NOMO-1 treated with dmso at 0.1 percent for 144 hours (cell line): ENCODE results near the gene KCNT1.

Experiments
- DNase-seq: peaks from one replicate; lab custom pipeline; 2025; ENCODE audit not compliant: unreplicated experiment; lab: John Stamatoyannopoulos, UW

Gene KCNT1

DNA sequence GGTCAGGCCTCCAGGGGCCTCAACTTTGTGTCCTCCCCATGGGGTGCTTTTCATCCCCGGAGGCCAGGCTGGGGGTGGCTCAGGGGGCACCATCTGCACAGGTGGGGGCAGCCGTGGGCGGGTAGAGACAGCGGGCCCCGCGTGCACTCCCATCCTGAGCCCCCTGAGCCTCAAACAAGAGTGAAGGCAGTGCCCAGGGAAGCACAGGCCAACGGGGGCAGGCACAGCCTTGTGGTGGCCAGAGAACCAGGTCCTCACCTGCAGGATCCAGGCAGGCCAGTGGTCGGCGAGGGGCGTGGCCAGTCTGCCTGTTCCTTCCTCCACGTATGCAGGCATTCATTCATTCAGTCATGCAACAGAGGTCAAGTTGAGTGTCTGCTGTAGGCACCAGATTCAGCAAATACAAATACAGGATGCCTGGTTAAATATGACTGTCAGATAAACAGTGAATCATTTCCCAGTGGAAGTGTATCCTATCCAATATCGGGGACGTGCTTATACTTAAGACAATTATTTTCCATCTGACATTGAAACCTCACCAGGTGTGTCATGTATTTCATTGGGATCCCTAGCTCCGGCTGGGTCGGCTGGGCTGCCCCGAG lies 22.3 kb downstream of the KCNT1 start:
- DNase-seq, result no peak

DNA sequence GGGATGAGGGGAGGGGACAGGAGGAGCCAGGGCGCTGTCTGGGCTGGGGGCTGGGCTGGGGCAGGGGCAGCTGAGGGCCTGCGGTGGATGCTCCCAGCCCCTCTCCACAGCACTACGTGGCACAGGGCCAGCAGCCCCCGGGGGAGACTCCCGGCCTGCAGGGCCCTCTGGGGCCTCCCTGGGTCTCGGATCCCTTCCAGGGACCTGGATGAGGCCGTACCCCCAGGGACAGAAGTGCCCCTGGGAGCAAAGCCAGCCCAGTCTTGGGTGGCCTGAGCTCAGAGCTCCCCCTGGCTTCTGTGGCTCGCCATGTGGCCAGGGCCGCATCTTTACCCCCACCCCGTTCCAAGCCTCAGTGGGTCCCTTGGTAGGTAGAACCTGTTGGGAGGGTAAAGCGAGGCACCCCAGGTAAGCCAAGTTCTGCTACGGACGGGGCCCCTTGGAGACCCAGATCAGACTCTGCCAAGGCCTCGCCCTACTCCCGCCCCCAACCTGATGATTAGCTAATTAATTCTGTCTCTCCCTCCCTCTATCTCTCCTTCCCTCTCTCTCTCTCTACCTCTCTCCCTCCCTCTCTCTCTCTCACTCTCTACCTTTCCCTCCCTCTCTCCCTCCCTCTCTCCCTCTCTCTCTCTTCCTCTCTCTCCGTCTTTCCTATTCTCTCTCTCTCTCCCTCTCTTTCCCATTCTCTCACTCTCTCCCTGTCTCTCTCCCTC lies 24.3 kb downstream of the KCNT1 start:
- DNase-seq, result no peak

DNA sequence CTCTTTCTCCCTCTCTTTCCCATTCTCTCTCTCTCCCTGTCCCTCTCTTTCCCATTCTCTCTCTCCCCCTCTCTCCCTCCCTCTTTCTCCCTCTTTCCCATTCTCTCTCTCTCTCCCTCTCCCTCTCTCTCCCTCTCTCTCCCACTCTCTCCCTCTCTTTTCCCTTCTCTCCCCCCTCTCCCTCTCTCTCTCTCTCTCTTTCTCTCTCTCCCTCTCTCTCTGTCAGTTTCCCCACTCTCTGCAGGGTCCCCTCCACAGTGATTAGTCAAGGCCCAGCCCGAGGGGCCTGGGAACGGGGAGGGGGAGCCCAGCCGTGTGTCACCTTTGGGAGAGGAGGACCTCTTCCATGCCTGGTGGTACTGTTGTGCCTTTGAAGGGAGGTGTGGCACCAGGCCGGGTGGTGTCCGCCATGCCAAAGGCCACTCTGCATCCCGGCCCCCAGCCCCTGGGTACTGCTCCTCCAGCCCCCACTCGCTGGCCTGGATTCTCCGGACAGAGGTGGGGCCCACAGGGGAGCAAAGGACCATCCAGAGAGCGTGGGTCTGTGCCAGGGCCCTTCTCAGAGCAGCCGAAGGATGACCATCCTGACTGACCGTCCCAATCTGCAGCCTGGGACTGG lies 25.4 kb downstream of the KCNT1 start:
- DNase-seq, result no peak

DNA sequence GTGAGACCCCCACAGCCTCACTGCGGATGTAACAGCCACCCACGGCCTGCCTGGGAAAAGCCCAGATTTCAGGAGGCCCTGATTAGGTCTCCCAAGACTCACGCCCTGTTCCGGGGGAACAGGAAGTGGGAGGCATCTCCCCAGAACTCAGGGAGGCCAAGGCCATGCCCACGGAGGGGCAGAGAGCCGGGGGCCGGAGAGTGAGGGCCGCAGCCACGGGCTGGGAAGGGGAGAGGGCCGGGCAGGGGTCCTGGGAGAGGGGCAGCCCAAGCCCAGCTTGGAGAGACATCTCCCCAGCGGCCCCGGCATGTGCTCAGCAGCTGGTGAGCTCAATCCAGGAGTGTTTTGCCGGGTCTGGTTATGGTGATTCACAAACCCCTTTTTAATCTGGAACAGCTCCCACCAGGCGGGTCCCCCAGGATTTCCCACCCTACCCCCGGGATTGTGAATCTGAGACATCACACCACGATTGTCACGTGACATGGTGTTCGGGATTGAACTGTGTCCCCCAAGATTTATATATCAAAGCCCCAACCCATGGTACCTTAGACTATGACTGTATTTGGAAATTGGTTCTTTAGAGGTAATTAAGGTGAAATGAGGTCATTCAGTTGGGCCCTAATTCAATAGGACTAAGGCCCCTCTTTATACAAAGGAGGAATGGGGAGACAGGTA lies 26.6 kb downstream of the KCNT1 start:
- DNase-seq, result no peak

DNA sequence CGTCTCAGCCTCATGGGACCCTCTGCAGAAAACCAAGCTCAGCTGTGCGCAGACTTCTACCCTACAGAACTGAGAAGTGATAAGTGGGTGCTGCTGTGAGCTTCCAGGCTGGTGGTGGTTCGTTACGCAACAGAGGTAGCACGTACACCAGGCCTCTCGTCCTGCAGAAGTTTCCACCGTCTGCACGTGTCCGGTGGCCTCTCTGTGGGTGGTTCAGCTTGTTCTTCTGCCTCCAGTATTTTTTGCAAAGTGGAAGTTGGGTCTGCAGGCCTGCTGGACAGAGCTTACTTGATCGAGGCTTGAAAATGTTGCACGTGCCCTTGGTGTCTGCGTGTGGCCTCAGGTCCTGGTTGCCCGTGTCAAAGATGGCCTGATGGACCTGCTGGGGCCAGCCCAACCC lies 27.5 kb downstream of the KCNT1 start:
- DNase-seq, result peak; percentile 43

DNA sequence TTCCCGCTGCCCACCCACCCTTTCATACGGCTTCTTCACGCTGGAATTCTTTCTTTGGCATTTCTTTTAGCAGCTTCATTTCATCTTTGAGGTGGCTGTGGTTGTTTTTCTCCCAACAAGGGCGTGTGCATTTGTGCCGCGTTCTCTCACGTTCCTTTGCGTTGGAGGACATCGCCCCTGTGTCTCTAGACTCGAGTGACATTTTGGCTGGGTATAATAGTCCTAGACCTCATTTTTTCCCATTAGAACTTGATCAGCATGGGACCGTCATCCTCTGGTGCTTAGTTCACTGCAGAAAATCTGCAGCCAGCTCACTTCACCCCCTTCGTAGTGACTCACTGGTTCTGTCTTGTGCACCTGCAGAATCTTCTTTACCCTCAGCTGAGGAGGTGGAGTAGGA lies 29.5 kb downstream of the KCNT1 start:
- no peak for DNase-seq

DNA sequence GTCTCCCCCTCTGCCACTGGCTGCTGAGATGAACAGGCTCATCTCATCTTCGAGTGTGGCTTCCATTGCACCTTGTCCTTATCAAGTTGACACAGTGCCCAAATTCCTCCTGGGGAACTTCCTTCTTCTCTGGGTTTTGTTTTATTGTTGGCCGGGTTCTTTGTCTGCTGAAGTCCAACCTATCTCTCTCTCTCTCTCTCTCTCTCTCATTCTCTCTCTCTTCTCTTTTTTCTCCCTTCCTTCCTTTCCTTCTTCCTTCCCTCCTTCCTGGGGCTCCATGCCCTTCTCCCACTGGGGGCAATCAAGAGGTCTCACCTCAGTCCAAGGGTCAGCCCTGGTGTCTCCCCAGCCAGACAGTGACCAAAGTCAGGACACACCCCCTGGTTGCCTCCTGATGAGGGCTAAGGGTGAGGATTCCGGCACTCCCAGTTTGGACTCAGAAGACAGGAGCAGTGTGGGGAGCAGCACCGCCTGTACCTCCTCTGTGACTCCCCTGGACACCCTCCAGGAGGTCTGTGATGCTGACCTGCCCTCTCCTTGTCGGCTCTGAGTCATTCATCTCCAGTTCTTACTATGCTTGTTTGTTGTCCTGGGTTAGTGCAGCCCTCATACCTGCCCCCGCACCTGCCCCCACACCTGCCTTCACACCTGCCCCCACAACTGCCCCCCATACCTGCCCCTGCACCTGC lies 30.7 kb downstream of the KCNT1 start:
- no peak for DNase-seq

DNA sequence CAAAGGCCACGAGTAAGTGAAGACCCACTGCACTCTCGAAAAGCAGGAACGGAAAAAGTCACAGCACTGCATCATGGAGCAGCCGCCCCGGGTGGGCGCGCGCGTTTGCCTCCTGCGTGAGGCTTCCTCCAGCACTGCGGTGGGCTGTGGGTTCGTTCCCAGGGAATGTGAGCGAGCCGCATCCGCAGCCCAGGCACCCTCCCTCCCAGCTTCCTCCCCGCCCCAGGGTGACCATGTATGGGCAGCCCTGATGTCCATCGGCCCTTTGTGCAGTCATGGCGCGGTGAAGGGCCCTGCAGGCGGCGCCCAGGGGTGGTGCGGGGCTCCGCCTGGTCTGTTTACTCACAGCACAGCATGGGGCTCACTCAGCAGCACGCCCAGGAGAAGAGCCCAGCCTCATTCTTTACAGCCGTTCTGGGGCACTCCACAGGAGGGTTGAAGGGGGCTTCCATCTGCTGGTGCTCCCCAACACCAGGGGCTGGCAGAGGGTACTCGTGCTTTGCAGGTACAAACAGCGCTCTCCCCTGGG lies 32.7 kb downstream of the KCNT1 start:
- no peak for DNase-seq

DNA sequence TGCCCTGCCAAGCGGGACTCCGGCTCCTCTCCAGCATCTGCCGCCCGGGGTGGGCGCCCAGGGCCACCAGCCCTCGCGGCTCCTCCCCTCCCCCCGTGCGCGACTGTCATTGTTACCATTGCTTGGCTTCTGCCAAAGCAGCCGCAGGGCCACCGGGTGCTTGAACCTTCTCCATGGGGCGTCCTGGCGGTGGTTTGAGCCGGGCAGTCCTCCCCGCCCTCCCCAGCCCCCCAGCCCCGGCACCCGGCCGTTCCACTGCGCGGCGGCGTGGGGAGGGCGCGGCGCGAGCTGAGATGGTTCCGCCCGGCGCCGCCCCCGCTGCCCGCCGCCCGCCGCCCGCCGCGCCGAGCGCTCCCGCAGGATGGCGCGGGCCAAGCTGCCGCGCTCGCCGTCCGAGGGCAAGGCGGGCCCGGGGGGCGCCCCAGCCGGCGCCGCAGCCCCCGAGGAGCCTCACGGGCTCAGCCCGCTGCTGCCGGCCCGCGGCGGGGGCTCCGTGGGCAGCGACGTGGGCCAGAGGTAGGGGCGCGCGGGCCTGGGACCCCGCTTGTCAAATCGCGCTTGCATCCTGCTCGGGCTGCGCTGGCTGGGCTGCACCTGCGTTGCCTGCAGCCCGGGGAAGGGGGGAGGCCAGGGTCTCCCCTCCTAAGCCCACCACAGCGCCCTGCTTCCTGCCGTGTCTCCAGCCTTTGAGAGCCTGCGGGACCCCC lies 34.4 kb downstream of the KCNT1 start:
- no peak for DNase-seq

DNA sequence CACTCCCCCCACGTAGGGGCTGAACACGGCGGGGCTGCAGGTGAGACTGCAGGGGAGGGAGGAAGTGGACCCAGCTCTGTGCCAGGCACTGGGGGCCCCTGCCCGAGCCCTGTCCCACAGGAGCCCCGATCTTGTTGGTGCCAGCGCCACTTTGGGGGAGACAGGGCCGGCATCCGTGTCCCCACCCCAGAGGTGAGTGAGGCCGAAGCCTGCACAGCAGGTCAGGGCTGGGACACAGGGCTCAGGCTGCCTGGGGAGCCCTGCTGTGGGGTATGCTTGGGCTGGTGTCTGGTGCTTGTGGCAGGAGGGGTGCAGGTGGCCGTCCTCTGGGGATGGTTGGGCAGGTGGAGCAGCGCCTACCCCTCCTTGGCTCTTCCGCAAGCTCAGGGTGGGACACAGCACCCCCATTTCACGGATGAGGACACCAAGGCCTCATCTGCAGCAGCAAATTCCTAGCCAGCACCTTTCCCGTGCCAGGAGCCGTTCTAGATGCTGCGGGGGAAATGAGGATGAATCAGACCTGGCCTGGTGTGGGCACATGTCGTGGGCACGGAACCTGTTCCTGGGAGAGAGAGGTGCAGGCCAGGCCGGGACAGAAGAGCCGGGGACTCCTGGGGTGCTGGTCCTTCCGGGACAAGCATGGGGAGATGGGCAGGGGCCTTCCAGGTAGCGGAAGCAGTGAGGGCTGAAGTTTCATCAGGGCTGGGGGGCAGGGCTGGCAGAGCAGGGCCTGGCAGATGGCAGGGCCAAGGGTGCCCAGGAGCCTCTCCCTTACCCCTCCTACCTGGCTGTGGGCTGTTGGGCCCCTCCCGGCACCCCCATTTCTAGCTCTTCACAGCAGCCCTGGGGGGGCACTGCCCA lies 35.2 kb downstream of the KCNT1 start:
- no peak for DNase-seq

DNA sequence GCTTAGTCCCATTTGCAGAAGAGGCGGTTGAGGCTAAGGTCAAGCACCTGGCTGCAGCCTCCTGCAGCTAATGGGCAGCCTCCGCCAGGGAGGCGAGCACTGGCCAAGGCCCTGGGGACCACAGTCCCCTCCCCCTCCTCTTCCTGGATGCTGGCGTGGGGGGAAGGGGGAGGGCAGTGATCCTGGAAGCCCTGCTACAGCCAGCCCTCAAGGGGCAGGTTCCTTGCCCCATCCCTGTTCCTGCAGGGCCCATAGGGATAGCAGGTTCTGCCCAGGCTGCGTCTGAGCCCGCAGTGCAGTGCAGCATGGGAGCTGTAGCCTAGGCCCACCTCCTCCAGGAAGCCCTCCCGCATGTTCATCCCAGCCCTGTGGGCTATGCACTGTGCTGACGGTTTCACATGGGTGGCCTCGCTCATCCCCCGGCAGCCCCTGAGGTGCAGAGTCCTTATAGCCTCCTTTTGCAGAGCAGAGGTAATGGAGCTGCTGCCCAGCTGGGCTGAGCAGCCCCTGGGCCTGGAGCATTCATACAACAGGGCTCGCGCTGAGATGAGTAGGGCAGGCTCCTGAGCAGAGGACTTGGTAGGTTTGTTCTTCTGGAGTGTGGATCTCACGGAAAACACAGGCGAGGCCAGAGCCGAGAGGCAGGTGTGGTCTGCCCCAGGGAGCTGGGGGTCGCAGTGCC lies 36.0 kb downstream of the KCNT1 start:
- no peak for DNase-seq

DNA sequence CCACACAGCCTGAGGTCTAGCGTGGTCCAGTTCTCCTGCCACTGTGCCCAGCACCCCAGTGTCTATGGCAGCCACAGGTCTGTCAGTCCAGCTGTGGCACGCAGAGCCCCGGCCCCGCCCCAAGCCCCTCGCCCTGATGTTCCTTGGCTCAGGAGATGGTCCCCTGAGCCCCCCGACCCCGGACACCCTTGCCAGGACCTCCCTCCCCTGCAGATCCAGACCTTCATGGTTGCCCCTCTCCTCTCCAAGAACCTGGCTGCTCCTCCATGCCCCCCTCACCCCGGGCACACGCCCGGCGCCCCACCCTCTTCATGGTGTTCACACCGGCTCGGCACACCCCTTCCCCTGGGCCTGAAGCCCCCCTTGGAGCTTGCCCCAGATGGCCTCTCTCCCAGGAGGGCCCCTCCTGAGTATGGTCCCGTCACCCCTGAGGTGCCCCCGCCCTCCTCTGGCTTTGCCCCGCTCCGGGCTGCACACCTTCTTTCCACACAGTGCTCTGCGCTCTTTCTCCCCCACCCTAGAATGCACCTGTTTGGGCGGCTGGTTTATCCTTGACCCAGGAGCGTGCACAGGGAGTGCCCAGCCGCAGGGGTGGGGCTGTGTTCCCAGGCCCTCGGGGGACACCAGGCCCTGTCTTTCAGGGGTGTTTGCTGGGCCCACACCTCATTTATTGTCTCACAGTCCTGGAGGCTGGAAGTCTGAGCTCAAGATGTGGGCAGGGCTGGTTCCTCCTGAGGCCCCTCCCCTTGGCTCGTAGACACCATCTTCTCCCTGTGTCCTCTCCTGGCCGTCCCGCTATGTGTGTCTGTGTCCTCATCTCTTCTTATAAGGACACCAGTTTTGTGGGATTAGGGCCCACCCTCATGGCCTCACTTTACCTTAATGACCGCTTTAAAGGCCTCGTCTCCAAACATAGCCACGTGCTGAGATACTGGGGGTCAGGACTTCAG lies 37.6 kb downstream of the KCNT1 start:
- DNase-seq, result no peak

DNA sequence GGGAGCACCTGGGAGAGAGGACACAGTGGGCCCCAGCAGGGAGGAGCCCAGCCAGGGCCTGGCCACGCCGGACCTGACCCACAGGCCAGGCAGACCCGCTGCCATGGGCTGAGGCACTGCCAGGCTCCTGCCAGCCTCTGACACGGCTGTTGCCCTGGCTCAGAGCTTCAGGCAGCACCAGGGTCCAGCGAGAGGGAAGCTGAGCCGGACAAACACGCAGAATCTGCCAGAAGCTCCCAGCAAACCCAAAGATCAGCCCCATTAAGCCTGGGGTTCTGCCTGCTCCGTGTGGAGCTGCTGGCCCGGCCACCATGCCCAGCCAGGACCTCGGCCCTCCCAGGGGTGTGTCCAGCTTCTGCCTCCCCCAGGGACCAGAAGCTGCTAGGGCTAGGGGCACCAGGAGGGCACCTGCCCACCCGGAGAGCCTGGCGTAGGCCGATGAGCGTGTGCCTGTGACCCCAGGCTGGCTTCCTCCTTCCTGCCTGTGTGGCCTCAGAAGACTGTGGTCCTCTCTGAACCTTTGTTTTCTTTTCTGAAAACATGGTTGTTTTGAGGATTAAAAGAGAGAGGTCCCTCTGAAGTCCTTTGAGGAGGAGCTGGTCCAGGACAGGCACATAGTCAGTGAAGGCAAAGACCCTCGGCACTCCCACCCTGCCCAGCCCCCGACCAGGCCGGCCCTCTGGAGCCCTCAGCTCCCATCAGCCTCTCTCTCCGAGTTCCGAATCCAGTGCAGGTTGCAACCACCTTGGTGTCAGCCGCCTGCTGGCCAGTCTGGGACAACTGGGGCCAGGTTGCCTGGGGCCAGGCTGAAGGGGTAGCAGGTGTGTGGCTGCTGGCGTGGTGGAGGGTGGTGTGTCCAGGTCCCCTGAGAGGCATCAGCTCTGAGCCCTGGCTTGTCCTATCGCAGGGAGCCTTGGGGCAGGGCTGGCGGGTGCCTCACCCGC lies 39.6 kb downstream of the KCNT1 start:
- DNase-seq, result no peak

DNA sequence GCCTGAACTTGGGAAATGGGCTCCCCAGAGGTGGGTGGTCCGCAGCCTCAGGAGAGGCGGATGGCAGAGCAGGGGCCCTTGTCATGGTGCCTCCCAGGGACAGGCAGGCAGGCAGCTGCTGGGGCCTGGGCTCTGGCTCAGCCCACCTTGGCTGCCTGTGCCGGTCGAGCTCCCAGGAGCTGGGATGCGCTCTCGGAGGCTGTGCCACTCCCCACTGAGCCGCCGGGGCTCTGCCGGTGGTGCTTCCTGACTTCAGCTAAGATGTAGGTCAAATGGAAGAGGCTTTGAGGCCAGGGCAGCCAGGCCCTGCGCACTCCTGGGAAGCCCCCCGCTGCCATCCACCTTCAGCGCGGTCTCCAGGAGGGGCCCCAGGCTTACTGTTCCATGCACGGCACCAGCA lies 41.0 kb downstream of the KCNT1 start:
- no peak for DNase-seq

DNA sequence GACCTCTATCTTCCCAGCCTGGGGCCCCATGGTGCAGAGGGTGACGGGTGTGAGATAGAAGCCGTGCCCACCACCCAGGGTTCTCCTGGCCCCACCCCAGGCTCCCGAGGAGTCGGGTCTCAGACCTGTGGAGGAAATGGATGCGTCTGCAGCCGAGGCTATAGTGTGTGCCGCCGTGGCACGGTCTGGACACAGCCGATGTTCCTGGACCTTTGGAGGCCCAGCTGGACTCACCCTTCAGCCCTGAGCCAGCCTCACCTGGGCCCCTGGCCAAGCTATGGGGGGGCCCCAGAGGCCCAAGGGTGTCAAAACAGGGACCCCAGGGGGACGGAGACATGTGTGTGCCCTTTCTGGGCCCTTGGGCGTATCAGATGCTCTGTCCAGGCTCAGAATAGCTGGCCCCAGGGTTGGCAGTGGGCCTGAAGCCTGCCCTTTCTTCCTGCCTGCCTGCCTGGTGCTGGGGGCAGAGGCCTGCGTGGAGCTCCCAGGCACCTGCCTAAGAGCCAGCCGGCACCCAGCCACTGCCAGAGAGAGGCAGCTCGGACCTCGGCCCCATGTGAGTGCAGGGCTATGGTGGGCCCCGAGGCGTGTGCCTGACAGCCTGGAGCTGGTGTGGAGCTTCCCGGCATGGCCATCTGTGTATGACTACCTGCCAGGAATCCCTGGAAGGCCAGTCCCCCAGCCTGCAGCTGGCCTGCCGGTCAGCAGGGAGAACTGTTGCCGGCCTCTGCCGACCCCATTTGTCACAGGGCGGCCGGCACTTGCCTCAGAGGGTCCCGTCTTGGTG lies 41.8 kb downstream of the KCNT1 start:
- DNase-seq, result no peak
